GM12873 (cell line): ENCODE results near the gene GLRA1.

Experiments
- TF ChIP-seq, protein P1 (sequence below): IDR thresholded peaks from 2 replicates; pipeline ENCODE4 v1.5.1; 2012; ENCODE audit warnings: low read depth, mild to moderate bottlenecking, moderate library complexity, low read length, control low read depth; ENCODE audit not compliant: insufficient read depth; ENCODE audit errors: missing control alignments

Gene GLRA1

DNA sequence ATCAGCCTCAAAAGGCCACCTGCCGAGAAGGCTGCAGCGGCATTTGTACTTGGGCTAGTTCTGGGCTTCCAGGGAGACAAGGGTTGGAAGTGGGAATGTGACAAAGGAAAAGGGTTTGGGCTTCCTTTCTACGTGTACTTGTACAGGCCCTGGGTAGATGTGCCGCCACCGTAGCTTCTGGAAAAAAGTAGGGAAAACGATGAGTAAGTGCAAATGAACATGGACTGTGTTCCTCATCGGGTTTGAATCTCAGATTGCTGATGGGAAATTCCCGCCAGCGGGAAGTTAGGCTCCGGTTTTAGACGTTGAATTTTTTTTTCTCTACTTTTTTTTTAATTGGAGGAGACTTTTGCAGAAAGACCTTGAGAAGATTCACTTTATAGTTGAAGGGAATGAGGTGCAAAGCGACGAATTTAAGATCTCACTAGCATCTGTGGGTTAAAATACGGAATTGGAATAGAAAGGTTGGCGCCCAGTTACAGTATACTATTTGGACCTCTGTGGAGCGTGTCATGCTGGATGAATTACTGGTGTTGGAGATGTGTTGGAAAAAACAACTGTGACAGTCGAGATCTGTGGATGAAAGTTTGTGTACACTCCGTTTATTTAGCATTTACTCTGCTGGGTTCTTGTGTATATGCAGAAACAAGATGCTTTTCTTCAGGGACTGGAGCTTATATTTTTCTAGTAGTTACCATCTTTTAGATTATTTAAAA, 151.6 kb downstream of the GLRA1 start:
- TF ChIP-seq, protein P1, sequence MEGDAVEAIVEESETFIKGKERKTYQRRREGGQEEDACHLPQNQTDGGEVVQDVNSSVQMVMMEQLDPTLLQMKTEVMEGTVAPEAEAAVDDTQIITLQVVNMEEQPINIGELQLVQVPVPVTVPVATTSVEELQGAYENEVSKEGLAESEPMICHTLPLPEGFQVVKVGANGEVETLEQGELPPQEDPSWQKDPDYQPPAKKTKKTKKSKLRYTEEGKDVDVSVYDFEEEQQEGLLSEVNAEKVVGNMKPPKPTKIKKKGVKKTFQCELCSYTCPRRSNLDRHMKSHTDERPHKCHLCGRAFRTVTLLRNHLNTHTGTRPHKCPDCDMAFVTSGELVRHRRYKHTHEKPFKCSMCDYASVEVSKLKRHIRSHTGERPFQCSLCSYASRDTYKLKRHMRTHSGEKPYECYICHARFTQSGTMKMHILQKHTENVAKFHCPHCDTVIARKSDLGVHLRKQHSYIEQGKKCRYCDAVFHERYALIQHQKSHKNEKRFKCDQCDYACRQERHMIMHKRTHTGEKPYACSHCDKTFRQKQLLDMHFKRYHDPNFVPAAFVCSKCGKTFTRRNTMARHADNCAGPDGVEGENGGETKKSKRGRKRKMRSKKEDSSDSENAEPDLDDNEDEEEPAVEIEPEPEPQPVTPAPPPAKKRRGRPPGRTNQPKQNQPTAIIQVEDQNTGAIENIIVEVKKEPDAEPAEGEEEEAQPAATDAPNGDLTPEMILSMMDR, result no peak
